Measurements from ENCODE around the gene TRMT2A.

GRCh38 chr22:20121856-20122415, 4.9 kb upstream of the TRMT2A start:
- TF ChIP-seq EZH2phosphoT487 (IDR thresholded peaks at IDR 0.05; ENCODE audit: low read length) (no peak), CTCF (IDR thresholded peaks at IDR 0.05; ENCODE audit: low read length) (no peak), EZH2 (optimal IDR thresholded peaks at IDR 0.05; ENCODE audit: low read depth, low read length) (no peak)
